ENCODE data around the gene SSR1. TPM values are rescaled to one million over a fixed set of nuclear protein-coding genes. Genes with fewer than 3 reads are reported as not detected.
A peak's percentile ranks its signal among the peaks of the same experiment; 100 is the strongest.

The SSR1 gene
- total RNA-seq, 4 donors from 2014 or later = 56.0 to 79.0 (median 63.0) TPM

DNA sequence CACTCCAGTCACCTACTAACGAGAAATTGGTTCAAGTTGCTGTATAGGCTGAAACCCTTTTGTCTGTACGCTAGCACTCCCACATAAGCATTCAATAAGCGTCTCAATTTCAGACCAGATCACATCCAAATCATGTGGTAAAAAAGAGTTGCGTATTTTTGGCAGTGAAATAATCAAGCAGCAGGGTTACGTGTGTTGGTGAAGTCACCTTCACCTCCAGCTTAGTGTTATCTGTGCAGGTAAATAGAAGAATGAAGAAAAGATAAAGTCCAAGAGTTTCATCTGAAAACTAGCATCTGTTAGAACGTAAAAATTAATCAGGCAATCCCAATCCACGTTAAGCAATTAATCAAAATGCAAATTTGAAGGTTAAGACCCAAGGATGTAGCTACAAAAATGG, 11.3 kb downstream of the SSR1 start:
- no peak for ATAC-seq (ENCODE audit: low FRiP score)
- DNase-seq (ENCODE audit: low spot score) = no peak
- TF ChIP-seq CTCF (IDR thresholded peaks at IDR 0.05) = no peak

- DNase-seq (ENCODE audit: low spot score) = no peak
- ATAC-seq (ENCODE audit: low FRiP score) = no peak
- TF ChIP-seq CTCF (IDR thresholded peaks at IDR 0.05) = no peak
Observed at GRCh38 chr6:7300926-7301325, 12.1 kb downstream of the SSR1 start.

DNA sequence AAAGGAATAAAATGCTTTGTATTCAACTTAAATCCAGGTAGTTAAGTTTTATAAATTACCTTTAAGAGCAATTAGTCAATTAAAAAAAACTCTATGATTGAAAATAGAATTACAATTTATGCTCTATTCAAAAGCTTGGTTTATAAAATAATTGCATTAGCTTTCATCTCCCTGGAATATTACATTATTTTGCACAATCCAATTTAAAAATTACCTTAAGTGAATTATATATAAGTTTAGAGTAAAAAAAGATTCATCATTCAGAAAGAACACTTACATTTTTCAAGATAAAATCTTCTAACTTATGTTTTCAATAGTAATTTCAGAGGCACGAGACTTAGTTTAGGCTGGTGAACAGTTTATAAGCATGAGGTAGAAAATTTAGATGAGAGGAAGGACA, 14.9 kb downstream of the SSR1 start:
- no peak for TF ChIP-seq CTCF (IDR thresholded peaks at IDR 0.05)
- ATAC-seq (ENCODE audit: low FRiP score) (no peak), DNase-seq (ENCODE audit: low spot score) (no peak)

DNA sequence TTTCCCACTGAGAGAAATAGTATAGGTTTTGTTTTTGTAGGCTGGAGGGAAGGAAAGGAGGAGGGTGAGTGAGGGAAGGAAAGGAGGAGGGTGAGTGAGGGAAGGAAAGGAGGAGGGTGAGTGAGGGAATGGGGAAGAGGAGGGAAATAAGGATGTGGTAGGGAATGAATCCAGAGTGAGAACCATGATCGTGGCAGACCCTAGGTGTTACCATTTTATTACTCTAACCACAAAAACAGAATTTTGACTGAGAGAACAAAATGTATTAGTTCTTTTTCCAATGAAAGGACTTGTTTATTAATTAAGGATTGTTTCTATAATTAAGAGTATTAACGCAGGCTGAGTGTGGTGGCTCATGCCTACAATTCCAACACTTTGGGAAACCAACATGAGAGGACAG, 16.4 kb downstream of the SSR1 start:
- no peak for TF ChIP-seq CTCF (IDR thresholded peaks at IDR 0.05)
- DNase-seq (ENCODE audit: low spot score) (no peak), ATAC-seq (ENCODE audit: low FRiP score) (no peak)

- TF ChIP-seq CTCF (IDR thresholded peaks at IDR 0.05) = no peak
- no peak for ATAC-seq (ENCODE audit: low FRiP score)
- DNase-seq (ENCODE audit: low spot score) = no peak
Observed at GRCh38 chr6:7295916-7296315, 17.1 kb downstream of the SSR1 start.

DNA sequence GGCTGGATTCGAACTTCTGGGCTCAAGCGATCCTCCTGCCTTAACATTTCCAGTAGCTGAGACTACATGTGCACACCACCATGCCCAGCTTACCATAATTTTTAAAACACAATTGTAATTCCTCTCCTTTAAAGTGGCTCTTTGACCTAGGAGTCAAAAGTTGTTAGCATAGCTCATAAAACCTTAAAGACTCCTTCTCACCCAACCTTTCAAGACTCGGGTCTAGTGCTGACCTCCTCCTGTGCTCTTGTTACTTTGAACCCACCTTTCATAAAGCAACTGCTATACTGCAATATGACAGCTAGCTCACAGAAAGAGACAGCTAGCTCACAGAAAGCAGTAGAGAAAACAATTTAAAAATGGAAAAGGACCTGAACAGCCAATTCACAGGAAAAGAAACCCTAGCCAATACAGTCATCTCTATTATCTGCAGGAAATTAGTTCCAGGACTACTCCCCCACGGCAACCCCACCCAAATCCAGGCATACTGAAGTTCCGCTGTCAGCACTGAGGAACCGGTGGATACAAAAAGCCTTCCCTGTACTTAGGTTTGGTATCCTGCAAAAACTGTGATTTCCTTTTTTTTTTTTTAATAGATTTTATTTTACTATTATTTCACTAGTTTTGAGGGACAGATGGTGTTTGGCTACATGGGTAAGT, 20.3 kb downstream of the SSR1 start:
- ATAC-seq (ENCODE audit: low FRiP score) (peak; percentile 73), DNase-seq (ENCODE audit: low spot score) (no peak)
- TF ChIP-seq CTCF (IDR thresholded peaks at IDR 0.05) = no peak

GRCh38 chr6:7290079-7290478, 22.9 kb downstream of the SSR1 start:
- DNase-seq (ENCODE audit: low spot score) (no peak), ATAC-seq (ENCODE audit: low FRiP score) (no peak)
- TF ChIP-seq CTCF (IDR thresholded peaks at IDR 0.05) = no peak
